ENCODE results near the gene SPRYD3.
A peak's percentile ranks its signal among the peaks of the same experiment; 100 is the strongest.
"Not testable (repeated sequence)": the region's sequence is repeated elsewhere in the genome, so short reads cannot be mapped to it uniquely, and the experiment has no call there.

Gene SPRYD3

GRCh38 chr12:53115112-53115890 is 36.1 kb upstream of the SPRYD3 start:
- no peak for TF ChIP-seq POLR2AphosphoS5 (IDR thresholded peaks at IDR 0.05; ENCODE audit: low read depth, low read length)
- TF ChIP-seq POU2F2 (IDR thresholded peaks at IDR 0.05; ENCODE audit: low read depth, low read length): no peak
- no peak for TF ChIP-seq TAF1 (IDR thresholded peaks at IDR 0.05; ENCODE audit: low read depth, low read length)
- TF ChIP-seq PAX5 (IDR thresholded peaks at IDR 0.05; ENCODE audit: insufficient read depth, low read length, severe bottlenecking): no peak
- TF ChIP-seq POLR2A (IDR thresholded peaks at IDR 0.05; ENCODE audit: low read depth, low read length): no peak
- DNase-seq (ENCODE audit: insufficient read length, low spot score) (no peak), FAIRE-seq (no peak)

- DNase-seq (ENCODE audit: insufficient read length, low spot score): no peak
- no peak for FAIRE-seq
- no peak for TF ChIP-seq SPI1 (IDR thresholded peaks at IDR 0.05; ENCODE audit: low read depth, low read length)
- no peak for TF ChIP-seq TAF1 (IDR thresholded peaks at IDR 0.05; ENCODE audit: low read depth, low read length)
- TF ChIP-seq POU2F2 (IDR thresholded peaks at IDR 0.05; ENCODE audit: low read depth, low read length): no peak
- no peak for TF ChIP-seq POLR2AphosphoS5 (IDR thresholded peaks at IDR 0.05; ENCODE audit: low read depth, low read length)
- no peak for TF ChIP-seq POLR2A (IDR thresholded peaks at IDR 0.05; ENCODE audit: low read depth, low read length)
- no peak for TF ChIP-seq PAX5 (IDR thresholded peaks at IDR 0.05; ENCODE audit: insufficient read depth, low read length, severe bottlenecking)
These were observed 34.8 kb upstream of the SPRYD3 start for GRCh38 chr12:53113951-53114350.

DNA sequence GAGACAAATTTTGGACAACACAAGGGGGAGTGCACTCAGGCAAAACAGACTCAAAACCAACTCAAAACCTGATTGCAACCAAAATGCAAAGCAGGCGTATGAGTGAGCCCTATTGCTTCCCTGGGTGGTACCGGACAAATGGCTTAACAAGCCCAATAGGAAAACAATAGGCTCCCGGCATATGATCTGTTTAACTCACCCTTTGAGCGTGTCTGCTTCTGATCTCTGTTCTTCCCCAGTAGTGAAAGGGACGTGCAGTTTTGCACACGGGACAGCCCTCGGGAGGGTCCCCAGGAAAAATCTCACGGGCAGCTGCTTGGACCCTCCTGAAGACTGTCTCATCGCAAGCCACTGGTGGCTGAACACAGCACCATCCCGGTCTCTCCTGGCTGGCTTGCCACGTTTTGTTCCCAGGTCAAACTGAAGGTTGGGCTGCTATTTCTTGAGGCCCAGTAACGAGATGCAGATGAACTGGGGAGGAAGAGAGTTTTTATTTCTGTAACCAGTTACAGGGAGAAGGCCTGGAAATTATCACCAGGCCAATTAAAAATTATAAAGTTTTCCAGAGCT is 34.0 kb upstream of the SPRYD3 start:
- FAIRE-seq (no peak), DNase-seq (ENCODE audit: insufficient read length, low spot score) (no peak)
- TF ChIP-seq SPI1 (IDR thresholded peaks at IDR 0.05; ENCODE audit: low read depth, low read length) (no peak), POLR2A (IDR thresholded peaks at IDR 0.05; ENCODE audit: low read depth, low read length) (no peak), PAX5 (IDR thresholded peaks at IDR 0.05; ENCODE audit: insufficient read depth, low read length, severe bottlenecking) (no peak), POLR2AphosphoS5 (IDR thresholded peaks at IDR 0.05; ENCODE audit: low read depth, low read length) (no peak), TAF1 (IDR thresholded peaks at IDR 0.05; ENCODE audit: low read depth, low read length) (no peak), POU2F2 (IDR thresholded peaks at IDR 0.05; ENCODE audit: low read depth, low read length) (no peak)

DNA sequence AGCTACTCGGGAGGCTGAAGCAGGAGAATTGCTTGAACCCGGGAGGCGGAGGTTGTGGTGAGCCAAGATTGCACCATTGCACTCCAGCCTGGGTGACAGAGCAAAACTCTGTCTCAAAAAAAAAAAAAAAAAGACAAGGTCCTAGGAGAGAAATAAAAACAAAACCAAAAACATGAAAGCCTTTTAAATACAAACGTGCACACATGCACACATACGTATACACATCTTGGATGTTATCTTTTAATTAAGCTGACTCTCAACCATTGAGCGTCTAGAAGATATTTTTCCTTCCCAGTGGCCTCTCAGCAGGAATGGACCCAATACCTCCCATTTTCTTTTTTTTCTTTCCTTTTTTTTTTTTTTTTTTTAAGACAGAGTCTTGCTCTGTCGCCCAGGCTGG is 33.2 kb upstream of the SPRYD3 start:
- not testable (repeated sequence) for DNase-seq (ENCODE audit: insufficient read length, low spot score); FAIRE-seq

GRCh38 chr12:53107122-53107521 is 27.9 kb upstream of the SPRYD3 start:
- TF ChIP-seq TAF1 (IDR thresholded peaks at IDR 0.05; ENCODE audit: low read depth, low read length) (no peak), POLR2A (IDR thresholded peaks at IDR 0.05; ENCODE audit: low read depth, low read length) (no peak), POU2F2 (IDR thresholded peaks at IDR 0.05; ENCODE audit: low read depth, low read length) (no peak), SPI1 (IDR thresholded peaks at IDR 0.05; ENCODE audit: low read depth, low read length) (no peak)
- FAIRE-seq (no peak), DNase-seq (ENCODE audit: insufficient read length, low spot score) (no peak)

DNA sequence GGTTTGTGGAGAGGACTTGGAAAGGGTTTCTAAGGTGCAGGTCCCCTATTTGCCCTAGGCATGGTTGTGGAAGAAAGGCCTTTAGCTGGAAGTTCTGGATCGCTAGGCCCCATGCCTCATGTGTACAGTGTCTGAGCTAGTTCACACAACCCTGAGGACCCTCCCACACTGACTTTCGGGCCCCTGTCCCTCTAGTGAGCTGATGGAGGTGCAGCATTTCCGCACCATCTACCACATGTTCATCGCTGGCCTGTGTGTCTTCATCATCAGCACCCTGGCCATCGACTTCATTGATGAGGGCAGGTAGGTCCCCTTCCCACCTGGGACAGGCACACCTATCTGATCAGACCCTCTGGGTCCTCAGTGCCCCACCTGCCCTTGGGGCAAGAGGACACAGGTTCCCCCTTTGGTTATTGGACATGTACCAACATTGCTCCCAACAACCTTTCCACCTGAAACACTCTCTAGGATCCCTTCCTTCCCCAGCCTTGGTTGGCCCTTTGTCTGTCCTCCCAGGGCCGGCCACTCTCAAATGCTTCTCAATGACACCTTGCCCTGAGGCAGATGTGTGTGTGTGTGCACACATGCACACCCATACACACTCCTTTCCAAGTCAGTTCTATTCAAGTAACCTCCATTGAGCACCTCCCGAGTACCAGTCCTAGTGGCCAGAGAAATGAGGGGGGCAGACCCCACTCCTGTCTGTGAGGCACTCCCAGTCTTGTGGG is 26.7 kb upstream of the SPRYD3 start:
- no peak for TF ChIP-seq PAX5 (IDR thresholded peaks at IDR 0.05; ENCODE audit: insufficient read depth, low read length, severe bottlenecking)
- TF ChIP-seq POU2F2 (IDR thresholded peaks at IDR 0.05; ENCODE audit: low read depth, low read length): no peak
- no peak for TF ChIP-seq SPI1 (IDR thresholded peaks at IDR 0.05; ENCODE audit: low read depth, low read length)
- no peak for TF ChIP-seq POLR2A (IDR thresholded peaks at IDR 0.05; ENCODE audit: low read depth, low read length)
- no peak for TF ChIP-seq TAF1 (IDR thresholded peaks at IDR 0.05; ENCODE audit: low read depth, low read length)
- TF ChIP-seq POLR2AphosphoS5 (IDR thresholded peaks at IDR 0.05; ENCODE audit: low read depth, low read length): no peak
- FAIRE-seq (no peak), DNase-seq (ENCODE audit: insufficient read length, low spot score) (no peak)

DNA sequence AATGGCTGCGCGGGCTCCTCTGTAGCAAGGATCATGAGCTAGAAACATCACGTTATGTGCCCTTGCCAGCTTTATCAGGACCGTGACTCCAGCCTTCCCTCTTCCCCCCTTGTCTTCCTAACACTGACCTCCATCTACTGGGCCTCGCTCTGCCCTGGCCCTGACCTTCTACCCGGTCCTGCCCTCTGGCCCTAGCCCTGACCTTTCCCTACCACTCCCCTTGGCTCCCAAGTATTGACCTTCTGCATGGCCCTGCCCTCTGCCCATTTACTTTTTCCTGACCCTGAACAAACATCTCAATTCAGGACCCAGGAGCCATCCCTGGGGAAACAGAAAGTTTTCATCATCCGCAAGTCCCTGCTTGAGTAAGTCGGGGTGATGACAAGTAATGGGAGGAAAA is 26.1 kb upstream of the SPRYD3 start:
- FAIRE-seq: no peak
- TF ChIP-seq SPI1 (IDR thresholded peaks at IDR 0.05; ENCODE audit: low read depth, low read length): no peak
- no peak for TF ChIP-seq TAF1 (IDR thresholded peaks at IDR 0.05; ENCODE audit: low read depth, low read length)
- no peak for TF ChIP-seq PAX5 (IDR thresholded peaks at IDR 0.05; ENCODE audit: insufficient read depth, low read length, severe bottlenecking)
- no peak for TF ChIP-seq POU2F2 (IDR thresholded peaks at IDR 0.05; ENCODE audit: low read depth, low read length)
- no peak for TF ChIP-seq POLR2A (IDR thresholded peaks at IDR 0.05; ENCODE audit: low read depth, low read length)
- TF ChIP-seq POLR2AphosphoS5 (IDR thresholded peaks at IDR 0.05; ENCODE audit: low read depth, low read length): no peak
- DNase-seq (ENCODE audit: insufficient read length, low spot score): no peak

DNA sequence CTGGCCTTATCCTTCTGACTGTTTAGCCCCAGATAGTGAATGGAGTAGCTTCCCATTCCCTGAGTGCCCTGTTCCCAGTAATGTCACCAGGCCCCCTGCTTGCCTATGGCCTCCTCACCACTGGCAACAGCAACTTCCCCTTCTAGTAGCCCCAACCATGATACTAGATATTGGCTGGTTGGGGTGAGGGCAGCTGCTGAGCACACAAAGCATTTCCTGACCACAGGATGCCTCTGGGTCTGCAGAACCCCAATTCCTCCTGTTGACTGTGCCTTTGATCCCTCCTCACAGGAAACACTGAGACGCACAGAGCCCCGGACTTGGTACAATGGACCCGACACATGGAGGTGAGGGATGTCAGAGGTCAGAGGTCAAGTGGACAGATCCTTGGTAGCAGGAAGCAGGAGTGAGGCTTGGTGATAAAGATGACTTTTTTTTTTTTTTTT is 24.7 kb upstream of the SPRYD3 start:
- peak; percentile 20 for FAIRE-seq
- TF ChIP-seq PAX5 (IDR thresholded peaks at IDR 0.05; ENCODE audit: insufficient read depth, low read length, severe bottlenecking): no peak
- no peak for TF ChIP-seq POU2F2 (IDR thresholded peaks at IDR 0.05; ENCODE audit: low read depth, low read length)
- no peak for TF ChIP-seq POLR2A (IDR thresholded peaks at IDR 0.05; ENCODE audit: low read depth, low read length)
- no peak for TF ChIP-seq POLR2AphosphoS5 (IDR thresholded peaks at IDR 0.05; ENCODE audit: low read depth, low read length)
- no peak for TF ChIP-seq TAF1 (IDR thresholded peaks at IDR 0.05; ENCODE audit: low read depth, low read length)
- no peak for TF ChIP-seq SPI1 (IDR thresholded peaks at IDR 0.05; ENCODE audit: low read depth, low read length)
- DNase-seq (ENCODE audit: insufficient read length, low spot score): no peak

- peak; percentile 72 for DNase-seq (ENCODE audit: insufficient read length, low spot score)
- peak; percentile 97 for FAIRE-seq
- TF ChIP-seq POU2F2 (IDR thresholded peaks at IDR 0.05; ENCODE audit: low read depth, low read length) (peak; percentile 67; the same call in 1 of the 2 replicates), POLR2A (IDR thresholded peaks at IDR 0.05; ENCODE audit: low read depth, low read length) (no peak), TAF1 (IDR thresholded peaks at IDR 0.05; ENCODE audit: low read depth, low read length) (no peak)
These were observed 24.0 kb upstream of the SPRYD3 start, which contains the start of gene SOAT2 for GRCh38 chr12:53102883-53103807. SOAT2 (plus strand) TSS chr12:53103486; CDS start chr12:53103578, 92 bp downstream.
